HFFc6 (cell line): ENCODE data around the gene LDLRAD3. TPM values are rescaled to one million over a fixed set of nuclear protein-coding genes. Genes with fewer than 3 reads are reported as not detected.

Experiments used
- DNase-seq: peaks from one replicate; pipeline ENCODE4 v3.0.0-alpha.2; 2018
- H3K27ac Mint-ChIP-seq: 2 replicates; pipeline ENCODE4 v1.8.0; 2020; ENCODE audit warnings: mild to moderate bottlenecking, mixed read lengths
- H3K27me3 Mint-ChIP-seq: 2 replicates; pipeline ENCODE4 v1.8.0; 2021; ENCODE audit warnings: mild to moderate bottlenecking, moderate library complexity, mixed read lengths; ENCODE audit not compliant: insufficient read depth
- H3K36me3 Mint-ChIP-seq: 2 replicates; pipeline ENCODE4 v1.8.0; 2021; ENCODE audit warnings: low read depth, mixed read lengths
- H3K4me1 Mint-ChIP-seq: 2 replicates; pipeline ENCODE4 v1.8.0; 2020; ENCODE audit warnings: low read depth, mixed read lengths
- H3K4me3 Mint-ChIP-seq: 2 replicates; pipeline ENCODE4 v1.8.0; 2020; ENCODE audit warnings: mild to moderate bottlenecking, moderate library complexity, mixed read lengths
- H3K9me3 Mint-ChIP-seq: 2 replicates; pipeline ENCODE4 v1.8.0; 2020; ENCODE audit warnings: mild to moderate bottlenecking, mixed read lengths
- CTCF ChIP-seq: fragments of 200-600 bp; sonication (generic); IDR thresholded peaks from 2 replicates; pipeline ENCODE4 v1.5.0; 2021; ENCODE audit warnings: antibody characterized with exemption, mild to moderate bottlenecking
- total RNA-seq, 6 experiments: library from RNA; stranded (reverse); fragmentation: NEBNext Ultra II Directional; extraction: Animal tissue kit (Norgen Biotek cat#: 25700); gene quantifications; 2 replicates in 1 of 6; 3 replicates in 5 of 6; pipeline ENCODE4 v1.2.3, GENCODE V29; 2021

Gene LDLRAD3
- total RNA-seq, 6 experiments from 2014 or later, result 5.2 to 6.5 (median 5.6) TPM

DNA sequence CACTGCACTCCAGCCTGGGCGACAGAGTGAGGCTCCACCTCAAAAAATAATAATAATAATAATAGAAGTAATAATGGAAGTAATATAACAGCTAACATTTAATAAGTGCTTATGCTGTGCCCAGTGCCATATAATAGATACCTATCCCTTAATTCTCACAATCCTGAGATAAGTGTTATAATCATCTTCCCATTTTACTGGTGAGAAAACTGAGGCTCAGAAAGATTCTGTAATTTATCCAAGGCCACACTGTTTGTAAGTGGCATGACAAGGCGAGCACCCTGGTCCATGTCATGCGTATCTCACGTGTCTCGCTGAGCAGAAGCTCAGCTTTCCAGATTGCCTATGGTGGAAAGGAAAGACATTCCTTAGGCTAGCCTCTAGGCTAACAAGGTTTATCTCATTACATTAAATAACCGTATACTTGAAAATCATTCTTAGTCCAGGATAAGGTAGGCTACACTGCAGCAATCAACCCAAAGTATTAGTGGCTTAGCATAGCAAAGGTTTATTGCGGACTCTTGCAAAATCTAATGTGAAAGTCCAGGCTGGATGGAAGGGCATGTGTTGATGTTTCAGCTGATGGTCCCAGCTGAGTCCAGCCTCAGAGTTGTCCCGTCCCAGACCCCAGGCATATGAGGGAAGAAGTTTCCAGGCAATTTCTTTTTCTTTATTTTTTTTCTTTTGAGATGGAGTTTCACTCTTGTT lies 15.0 kb upstream of the LDLRAD3 start:
- Mint-ChIP-seq H3K9me3 (peaks cover 6% of the 10 kb centered on the region; the same call in 1 of the 2 replicates), H3K36me3 (no peaks in the 10 kb centered on the region), H3K4me1 (peaks cover 23% of the 10 kb centered on the region), H3K4me3 (no peak overlapping the region), H3K27me3 (peaks cover 6% of the 10 kb centered on the region), H3K27ac (no peak overlapping the region)
- DNase-seq, result no peak
- no peak for TF ChIP-seq CTCF

GRCh38 chr11:35930466-35930865 lies 13.4 kb upstream of the LDLRAD3 start:
- Mint-ChIP-seq H3K4me3 (no peak overlapping the region), H3K27me3 (peaks cover 15% of the 10 kb centered on the region), H3K27ac (no peak overlapping the region), H3K36me3 (no peaks in the 10 kb centered on the region), H3K9me3 (peaks cover 6% of the 10 kb centered on the region; the same call in 1 of the 2 replicates), H3K4me1 (peaks cover 23% of the 10 kb centered on the region)
- DNase-seq, result no peak
- no peak for TF ChIP-seq CTCF

GRCh38 chr11:35932121-35932520 lies 11.7 kb upstream of the LDLRAD3 start:
- H3K36me3 Mint-ChIP-seq, result no peaks in the 10 kb centered on the region
- no peak overlapping the region for H3K27ac Mint-ChIP-seq
- H3K4me3 Mint-ChIP-seq, result no peak overlapping the region
- peaks cover 6% of the 10 kb centered on the region; the same call in 1 of the 2 replicates for H3K9me3 Mint-ChIP-seq
- no peak for DNase-seq
- H3K4me1 Mint-ChIP-seq, result peaks cover 20% of the 10 kb centered on the region
- no peak for TF ChIP-seq CTCF
- H3K27me3 Mint-ChIP-seq, result peaks cover 22% of the 10 kb centered on the region

- Mint-ChIP-seq H3K27me3 (peaks cover 25% of the 10 kb centered on the region), H3K36me3 (no peaks in the 10 kb centered on the region), H3K4me1 (peaks cover 16% of the 10 kb centered on the region), H3K27ac (no peak overlapping the region), H3K4me3 (no peak overlapping the region), H3K9me3 (peaks cover 6% of the 10 kb centered on the region; the same call in 1 of the 2 replicates)
- no peak for TF ChIP-seq CTCF
- no peak for DNase-seq
These were observed 11.1 kb upstream of the LDLRAD3 start for GRCh38 chr11:35932681-35933319.

- Mint-ChIP-seq H3K4me3 (no peak overlapping the region), H3K27ac (no peak overlapping the region), H3K9me3 (peaks cover 6% of the 10 kb centered on the region; the same call in 1 of the 2 replicates), H3K36me3 (no peaks in the 10 kb centered on the region), H3K4me1 (peaks cover 16% of the 10 kb centered on the region), H3K27me3 (peaks cover 28% of the 10 kb centered on the region)
- TF ChIP-seq CTCF, result no peak
- DNase-seq, result no peak
These were observed 10.5 kb upstream of the LDLRAD3 start for GRCh38 chr11:35933320-35933871.
